Measurements from ENCODE around the gene ERGIC1. TPM values are rescaled to one million over a fixed set of nuclear protein-coding genes. Genes with fewer than 3 reads are reported as not detected.

Gene ERGIC1
- total RNA-seq, 1 experiment from 2014 or later, result 77.0 TPM

GRCh38 chr5:172854971-172855370 is 20.9 kb downstream of the ERGIC1 start:
- no peak for TF ChIP-seq CTCF (conservative IDR thresholded peaks at IDR 0.05)
- Histone ChIP-seq H2AK5ac (ENCODE audit: insufficient read length, low read length) (no peak overlapping the region), H3K27me3 (ENCODE audit: insufficient read depth, low read length) (no peaks in the 10 kb centered on the region), H3K79me1 (ENCODE audit: insufficient read depth, low read depth, low read length, poor library complexity, severe bottlenecking) (peaks cover 6% of the 10 kb centered on the region), H4K8ac (replicated peaks; ENCODE audit: insufficient read length, low read depth, low read length) (no peak overlapping the region), H4K91ac (ENCODE audit: insufficient read length, low read depth, low read length) (no peak overlapping the region), H4K20me1 (ENCODE audit: control insufficient read depth, insufficient read depth, insufficient read length) (peaks cover 3% of the 10 kb centered on the region), H3K27ac (ENCODE audit: insufficient read length, low read depth, low read length) (no peak overlapping the region), H2AFZ (ENCODE audit: low read length) (no peak overlapping the region), H4K5ac (ENCODE audit: insufficient read length, low read depth, low read length) (no peak overlapping the region), H3K23ac (ENCODE audit: insufficient read length, low read depth, low read length) (no peak overlapping the region), H3K4me2 (ENCODE audit: insufficient read depth, insufficient read length, low read length) (no peak overlapping the region), H2BK120ac (ENCODE audit: low read depth, low read length, poor library complexity, severe bottlenecking) (no peak overlapping the region), H3K18ac (ENCODE audit: insufficient read length, low read depth, low read length) (no peak overlapping the region), H3K56ac (ENCODE audit: insufficient read length, low read depth, low read length) (no peak overlapping the region), H2BK15ac (ENCODE audit: low read depth, low read length) (no peak overlapping the region), H3K23me2 (ENCODE audit: insufficient read length, low read depth, low read length, poor library complexity, severe bottlenecking) (peaks cover 3% of the 10 kb centered on the region), H3K14ac (ENCODE audit: insufficient read depth, low read length) (no peak overlapping the region), H2BK12ac (ENCODE audit: insufficient read length, low read depth, low read length) (no peak overlapping the region), H3K9me3 (ENCODE audit: control insufficient read depth, low read depth, low read length) (no peaks in the 10 kb centered on the region), H3K9ac (ENCODE audit: extremely low read depth, insufficient read length, low read length) (no peak overlapping the region), H3T11ph (ENCODE audit: low read length) (no peak overlapping the region), H3K4me1 (ENCODE audit: insufficient read depth, low read length) (no peaks in the 10 kb centered on the region), H2BK5ac (ENCODE audit: insufficient read length, low read length) (no peak overlapping the region), H2BK20ac (ENCODE audit: low read depth, low read length, poor library complexity, severe bottlenecking) (no peak overlapping the region), H3K79me2 (ENCODE audit: insufficient read depth, low read length) (peaks cover 8% of the 10 kb centered on the region; the same call in 1 of the 2 replicates), H3K4ac (ENCODE audit: low read depth, low read length) (no peak overlapping the region)
- H3K4me1 Mint-ChIP-seq, result peaks cover 15 to 17% of the 10 kb centered on the region in 2 experiments
- H3K36me3 Mint-ChIP-seq (ENCODE audit: insufficient read depth in 1 of 3, low read depth in 3 of 3), result peaks cover 6 to 10% (median 9%) of the 10 kb centered on the region in 3 experiments; a peak in 6 of 7 replicates
- no peaks in the 10 kb centered on the region for H3K27me3 Mint-ChIP-seq (ENCODE audit: low read depth)
- DNase-seq, result no peak
- no peaks in the 10 kb centered on the region for H3K9me3 Mint-ChIP-seq
- H3K4me3 Mint-ChIP-seq, result no peak overlapping the region
- no CpG with 5 or more reads among the region's 5 CpGs for WGBS (ENCODE audit: extremely low coverage, insufficient read length, low lambda C conversion rate)
- peak overlapping the region in 2 of 3 experiments; percentile 55 to 82; a peak in 4 of 7 replicates for H3K27ac Mint-ChIP-seq

Measured in H9 (cell line).